Stimulated activated naive CD8-positive, alpha-beta T cell treated with anti-CD3 and anti-CD28 coated beads, Interleukin-15, amount 100 ng/mL, for 72 hours (primary cell): ENCODE measurements around the gene JAKMIP1.

ENCODE experiments used
- ATAC-seq: fragments of 150-1000 bp; cut with Tn5 transposase; 2 replicates; pipeline ENCODE4 v1.10.0; 2021; ENCODE audit warnings: mild to moderate bottlenecking, moderate library complexity
- DNase-seq, 2 donors: peaks; one replicate each; pipeline ENCODE4 v3.0.0; 2021 to 2022
- H3K27ac Mint-ChIP-seq, 2 donors: one replicate each; pipeline ENCODE4 v1.8.0; 2022; ENCODE audit warnings: mild to moderate bottlenecking in 2 of 2, mixed read lengths in 2 of 2, moderate library complexity in 2 of 2
- H3K27me3 Mint-ChIP-seq: one replicate; pipeline ENCODE4 v1.8.0; 2022; ENCODE audit warnings: mixed read lengths
- H3K4me1 Mint-ChIP-seq: one replicate; pipeline ENCODE4 v1.8.0; 2022; ENCODE audit warnings: mild to moderate bottlenecking, mixed read lengths
- H3K4me3 Mint-ChIP-seq, 2 donors: one replicate each; pipeline ENCODE4 v1.8.0; 2022; ENCODE audit warnings: mild to moderate bottlenecking in 2 of 2, mixed read lengths in 2 of 2, moderate library complexity in 1 of 2
- H3K9me3 Mint-ChIP-seq, 2 donors: one replicate each; pipeline ENCODE4 v1.8.0; 2022; ENCODE audit warnings: mixed read lengths in 2 of 2

JAKMIP1 gene

DNA sequence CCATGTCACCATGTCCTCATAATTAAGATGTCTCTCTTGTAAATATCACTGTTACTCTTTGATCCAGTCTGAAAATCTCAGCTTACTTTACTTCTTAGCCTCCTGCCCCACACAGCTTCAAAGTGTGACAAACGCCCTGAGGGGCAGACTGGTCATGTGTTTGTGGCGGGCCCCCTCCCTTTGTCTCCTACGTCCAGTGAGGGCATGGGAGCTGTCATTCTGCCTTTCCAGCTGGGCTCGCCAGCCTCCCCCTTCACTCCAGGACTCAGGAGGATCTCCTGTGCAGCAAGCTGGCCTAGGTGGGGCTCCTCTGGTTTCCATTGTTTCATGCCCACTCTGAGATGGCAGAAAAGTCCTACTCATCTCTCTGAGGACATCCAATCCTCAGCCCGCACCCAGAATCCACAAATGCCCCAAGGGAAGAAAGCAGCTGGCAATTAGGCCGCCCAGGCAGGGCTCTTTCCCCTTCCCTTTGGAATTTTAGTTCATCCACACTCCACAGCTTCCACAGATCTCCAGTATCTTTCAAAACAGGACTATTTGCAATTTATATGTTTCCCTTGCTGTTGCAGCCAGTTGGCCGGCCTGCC lies 95.7 kb downstream of the JAKMIP1 start:
- DNase-seq (no peak), ATAC-seq (no peak)
- Mint-ChIP-seq H3K27ac (no peak overlapping the region), H3K4me1 (no peaks in the 10 kb centered on the region), H3K4me3 (no peak overlapping the region), H3K9me3 (peaks cover 0 to 4% of the 10 kb centered on the region in 2 donors), H3K27me3 (peaks cover 20% of the 10 kb centered on the region)

DNA sequence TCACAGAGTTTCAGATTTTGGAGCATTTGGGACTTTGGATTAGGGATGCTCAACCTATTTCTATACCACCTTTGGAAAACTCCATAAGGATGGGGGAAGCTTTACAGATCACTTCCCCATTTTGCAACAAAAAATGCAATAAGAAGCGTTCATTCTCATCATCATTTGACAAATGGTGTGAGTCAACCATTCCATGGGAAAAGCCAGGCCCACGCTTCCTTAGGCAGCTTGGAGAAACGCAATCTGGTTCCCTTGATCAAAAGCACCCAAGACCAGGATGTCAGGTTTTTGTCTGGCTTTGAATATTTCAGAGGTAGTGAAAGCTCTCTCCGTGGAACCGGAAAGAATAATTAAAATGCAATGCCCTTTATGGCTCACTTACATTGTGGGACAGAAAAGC lies 102.8 kb downstream of the JAKMIP1 start:
- H3K4me3 Mint-ChIP-seq: no peak overlapping the region
- DNase-seq: no peak
- no peak for ATAC-seq
- no peak overlapping the region for H3K27ac Mint-ChIP-seq
- H3K27me3 Mint-ChIP-seq: peaks cover 8% of the 10 kb centered on the region
- peaks cover 0 to 7% of the 10 kb centered on the region in 2 donors for H3K9me3 Mint-ChIP-seq
- H3K4me1 Mint-ChIP-seq: no peaks in the 10 kb centered on the region

- ATAC-seq (no peak), DNase-seq (no peak)
- no peak overlapping the region for H3K4me3 Mint-ChIP-seq
- H3K27ac Mint-ChIP-seq: no peak overlapping the region
- peaks cover 18% of the 10 kb centered on the region for H3K27me3 Mint-ChIP-seq
- peaks cover 0 to 7% of the 10 kb centered on the region in 2 donors for H3K9me3 Mint-ChIP-seq
- H3K4me1 Mint-ChIP-seq: no peaks in the 10 kb centered on the region
Measured at GRCh38 chr4:6095897-6096296, 104.5 kb downstream of the JAKMIP1 start.

GRCh38 chr4:6095023-6095752 lies 105.2 kb downstream of the JAKMIP1 start:
- peaks cover 0 to 7% of the 10 kb centered on the region in 2 donors for H3K9me3 Mint-ChIP-seq
- no peak overlapping the region for H3K27ac Mint-ChIP-seq
- H3K4me1 Mint-ChIP-seq: no peaks in the 10 kb centered on the region
- ATAC-seq: peak; percentile 40
- H3K4me3 Mint-ChIP-seq: no peak overlapping the region
- DNase-seq: no peak
- peaks cover 18% of the 10 kb centered on the region for H3K27me3 Mint-ChIP-seq

DNA sequence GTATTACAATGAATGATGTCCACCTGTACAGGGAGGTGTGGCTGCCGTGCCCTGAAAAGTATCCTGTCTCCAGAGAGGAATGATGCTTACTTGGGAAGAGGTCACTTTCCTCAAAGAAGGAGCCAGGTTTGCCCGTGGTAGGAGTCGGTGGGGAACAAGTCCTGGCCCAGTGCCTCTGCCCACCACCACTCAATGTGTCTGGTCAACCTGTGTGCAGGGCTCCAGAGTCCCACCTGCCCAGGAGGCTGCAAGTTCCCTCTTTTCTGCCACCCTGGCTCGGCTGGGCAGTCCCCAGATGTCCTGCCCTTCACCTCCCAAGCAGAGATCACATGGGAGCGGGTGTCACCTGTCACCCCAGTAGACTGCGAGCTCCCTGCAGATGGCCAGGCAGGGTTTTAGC lies 106.7 kb downstream of the JAKMIP1 start:
- Mint-ChIP-seq H3K4me1 (no peaks in the 10 kb centered on the region), H3K27ac (no peak overlapping the region), H3K27me3 (peaks cover 18% of the 10 kb centered on the region), H3K9me3 (peaks cover 0 to 7% of the 10 kb centered on the region in 2 donors), H3K4me3 (no peak overlapping the region)
- DNase-seq (no peak), ATAC-seq (no peak)

- no peak for ATAC-seq
- Mint-ChIP-seq H3K27me3 (peaks cover 18% of the 10 kb centered on the region), H3K4me1 (no peaks in the 10 kb centered on the region), H3K9me3 (peaks cover 0 to 7% of the 10 kb centered on the region in 2 donors), H3K4me3 (no peak overlapping the region), H3K27ac (no peak overlapping the region)
- no peak for DNase-seq
Measured at GRCh38 chr4:6092971-6093370, 107.4 kb downstream of the JAKMIP1 start.

- no peak for DNase-seq
- Mint-ChIP-seq H3K9me3 (peaks cover 0 to 7% of the 10 kb centered on the region in 2 donors), H3K27me3 (peaks cover 18% of the 10 kb centered on the region), H3K27ac (no peak overlapping the region), H3K4me1 (no peaks in the 10 kb centered on the region), H3K4me3 (no peak overlapping the region)
- peak; percentile 31 for ATAC-seq
Measured at GRCh38 chr4:6092131-6092530, 108.2 kb downstream of the JAKMIP1 start.

DNA sequence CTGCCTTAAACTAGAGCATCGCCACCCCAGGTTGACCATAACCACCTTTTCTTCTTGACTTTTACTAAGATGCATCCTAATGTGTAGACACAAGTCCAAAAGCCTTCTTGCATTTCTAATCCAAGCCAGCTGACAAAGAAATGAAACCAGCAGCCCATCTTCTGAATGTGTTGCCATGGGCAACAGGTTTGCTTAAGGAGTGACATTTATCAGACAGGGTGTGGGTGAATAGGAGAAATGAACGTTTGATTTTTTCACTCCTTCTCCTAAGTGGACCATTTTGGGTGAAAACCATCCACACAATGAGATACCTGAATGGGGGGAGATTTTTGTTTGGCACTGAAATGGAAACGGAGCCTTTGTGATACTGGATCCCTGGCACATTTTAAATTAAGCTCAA lies 109.4 kb downstream of the JAKMIP1 start:
- ATAC-seq (no peak), DNase-seq (no peak)
- Mint-ChIP-seq H3K27me3 (peaks cover 18% of the 10 kb centered on the region), H3K27ac (no peak overlapping the region), H3K4me1 (no peaks in the 10 kb centered on the region), H3K4me3 (no peak overlapping the region), H3K9me3 (peaks cover 0 to 7% of the 10 kb centered on the region in 2 donors)

DNA sequence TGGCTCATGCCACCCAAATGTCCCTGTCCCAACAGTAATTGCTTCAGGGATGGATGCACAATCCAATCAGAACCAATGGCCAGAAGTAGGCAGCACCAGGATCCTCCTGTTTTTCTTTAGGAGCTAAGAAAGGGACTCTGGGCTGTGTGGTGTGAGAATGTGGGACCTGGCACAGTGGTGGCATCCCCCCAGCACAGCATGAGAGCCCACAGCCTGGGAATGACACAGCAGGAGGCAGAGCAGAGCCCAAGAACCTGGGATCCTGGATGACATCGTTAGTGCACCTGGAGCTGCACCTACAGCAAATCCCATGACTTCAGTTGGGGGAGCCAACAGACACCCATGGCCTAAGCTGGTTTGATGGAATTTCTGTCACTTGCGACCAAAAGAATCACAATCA lies 111.4 kb downstream of the JAKMIP1 start:
- Mint-ChIP-seq H3K4me3 (no peak overlapping the region), H3K9me3 (peaks cover 0 to 7% of the 10 kb centered on the region in 2 donors), H3K27ac (no peak overlapping the region), H3K27me3 (peaks cover 18% of the 10 kb centered on the region), H3K4me1 (no peaks in the 10 kb centered on the region)
- ATAC-seq (no peak), DNase-seq (no peak)

- DNase-seq (no peak), ATAC-seq (no peak)
- Mint-ChIP-seq H3K4me1 (no peaks in the 10 kb centered on the region), H3K27me3 (peaks cover 11% of the 10 kb centered on the region), H3K27ac (peak overlapping the region in 1 of 2 donors; percentile 85), H3K4me3 (no peak overlapping the region), H3K9me3 (peaks cover 0 to under 1% of the 10 kb centered on the region in 2 donors)
Measured at GRCh38 chr4:6087669-6088341, 112.5 kb downstream of the JAKMIP1 start.

- Mint-ChIP-seq H3K27me3 (peaks cover 5% of the 10 kb centered on the region), H3K4me3 (no peak overlapping the region), H3K27ac (no peak overlapping the region), H3K9me3 (no peaks in the 10 kb centered on the region), H3K4me1 (no peaks in the 10 kb centered on the region)
- ATAC-seq (no peak), DNase-seq (no peak)
Measured at GRCh38 chr4:6086846-6087245, 113.5 kb downstream of the JAKMIP1 start.

GRCh38 chr4:6085691-6086628 lies 114.4 kb downstream of the JAKMIP1 start:
- H3K27me3 Mint-ChIP-seq: no peaks in the 10 kb centered on the region
- no peaks in the 10 kb centered on the region for H3K4me1 Mint-ChIP-seq
- no peak overlapping the region for H3K4me3 Mint-ChIP-seq
- H3K9me3 Mint-ChIP-seq: peaks cover 2 to 4% of the 10 kb centered on the region in 2 donors
- H3K27ac Mint-ChIP-seq: no peak overlapping the region
- ATAC-seq (no peak), DNase-seq (no peak)

GRCh38 chr4:6085028-6085690 lies 115.2 kb downstream of the JAKMIP1 start:
- no peak for DNase-seq
- no peak for ATAC-seq
- Mint-ChIP-seq H3K4me3 (no peak overlapping the region), H3K4me1 (no peaks in the 10 kb centered on the region), H3K9me3 (peaks cover 7 to 12% of the 10 kb centered on the region in 2 donors), H3K27me3 (no peaks in the 10 kb centered on the region), H3K27ac (peak overlapping the region in 1 of 2 donors; percentile 48)

DNA sequence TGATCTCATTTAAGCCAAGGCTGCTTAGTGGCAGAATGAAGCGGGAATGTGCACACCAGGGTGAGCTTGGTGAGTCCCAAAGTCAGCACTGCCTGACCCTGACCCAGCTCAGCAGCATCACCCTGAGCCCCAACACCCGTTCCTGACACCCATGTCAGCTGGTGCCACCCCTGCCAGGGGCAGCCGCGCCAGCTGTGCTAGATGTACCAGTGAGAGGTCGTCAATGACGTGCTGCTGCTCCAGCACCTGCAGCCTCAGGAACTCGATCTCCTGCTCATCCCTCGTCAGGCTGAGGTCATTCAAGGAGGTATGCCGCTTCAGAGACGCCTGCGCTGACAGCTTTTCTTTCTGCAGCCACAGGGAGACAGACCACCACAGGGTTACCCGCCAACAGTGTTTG lies 120.4 kb downstream of the JAKMIP1 start:
- DNase-seq (no peak), ATAC-seq (no peak)
- H3K9me3 Mint-ChIP-seq: peaks cover 7 to 16% of the 10 kb centered on the region in 2 donors
- no peak overlapping the region for H3K4me3 Mint-ChIP-seq
- H3K27me3 Mint-ChIP-seq: no peaks in the 10 kb centered on the region
- H3K27ac Mint-ChIP-seq: no peak overlapping the region
- no peaks in the 10 kb centered on the region for H3K4me1 Mint-ChIP-seq

- no peak overlapping the region for H3K4me3 Mint-ChIP-seq
- H3K27me3 Mint-ChIP-seq: no peaks in the 10 kb centered on the region
- no peak for DNase-seq
- peaks cover 7 to 16% of the 10 kb centered on the region in 2 donors for H3K9me3 Mint-ChIP-seq
- no peaks in the 10 kb centered on the region for H3K4me1 Mint-ChIP-seq
- no peak for ATAC-seq
- no peak overlapping the region for H3K27ac Mint-ChIP-seq
Measured at GRCh38 chr4:6078560-6078959, 121.8 kb downstream of the JAKMIP1 start.
